Suprapubic skin (tissue), 4 donors: ENCODE data around the gene AGTPBP1.

ENCODE experiments used
- EP300 ChIP-seq: sonication (generic); formaldehyde crosslinking; IDR thresholded peaks from one replicate; pipeline ENCODE4 v1.6.1; 2017; ENCODE audit warnings: antibody characterized with exemption
- POLR2A ChIP-seq, 2 donors: fragments of 450-650 bp; IDR thresholded peaks; one replicate each; pipeline ENCODE4 v1.6.1; 2017; ENCODE audit warnings: antibody characterized with exemption in 2 of 2, mild to moderate bottlenecking in 2 of 2, moderate library complexity in 2 of 2
- POLR2AphosphoS5 ChIP-seq, 3 donors: sonication (generic); formaldehyde crosslinking; IDR thresholded peaks; one replicate each; pipeline ENCODE4 v1.6.1; 2017; ENCODE audit warnings: antibody characterized with exemption in 3 of 3
- TF ChIP-seq, protein P1 (sequence below), 2 donors: fragments of 200-600 bp in 1 of 2; fragments of 450-650 bp in 1 of 2; sonication (generic) in 1 of 2; IDR thresholded peaks; one replicate each; pipeline ENCODE4 v1.5.1; 2016 to 2019; ENCODE audit warnings: antibody characterized with exemption in 2 of 2, mild to moderate bottlenecking in 1 of 2, moderate library complexity in 1 of 2

DNA sequence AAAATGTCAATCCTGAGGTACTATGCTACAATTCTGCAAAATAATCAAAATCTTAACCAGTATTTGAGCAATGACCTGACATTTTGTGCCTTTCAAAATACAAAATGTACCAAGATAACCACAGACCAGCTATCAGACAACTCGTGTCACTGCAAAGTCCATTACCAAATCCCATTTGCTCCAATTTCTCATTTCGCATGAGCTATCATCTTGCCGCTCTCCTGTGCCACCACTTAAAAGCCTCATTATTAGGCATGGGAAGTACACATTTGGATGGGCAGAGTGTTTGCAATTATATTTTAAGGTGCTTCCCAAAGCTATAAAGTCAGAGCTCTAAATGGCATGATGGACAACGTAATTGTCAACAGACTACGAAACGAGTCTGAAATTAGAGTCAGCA lies 205.2 kb downstream of the AGTPBP1 start:
- TF ChIP-seq POLR2A (IDR thresholded peaks at IDR 0.05) (no peak), POLR2AphosphoS5 (IDR thresholded peaks at IDR 0.05) (no peak), EP300 (no peak)
- TF ChIP-seq, protein P1, sequence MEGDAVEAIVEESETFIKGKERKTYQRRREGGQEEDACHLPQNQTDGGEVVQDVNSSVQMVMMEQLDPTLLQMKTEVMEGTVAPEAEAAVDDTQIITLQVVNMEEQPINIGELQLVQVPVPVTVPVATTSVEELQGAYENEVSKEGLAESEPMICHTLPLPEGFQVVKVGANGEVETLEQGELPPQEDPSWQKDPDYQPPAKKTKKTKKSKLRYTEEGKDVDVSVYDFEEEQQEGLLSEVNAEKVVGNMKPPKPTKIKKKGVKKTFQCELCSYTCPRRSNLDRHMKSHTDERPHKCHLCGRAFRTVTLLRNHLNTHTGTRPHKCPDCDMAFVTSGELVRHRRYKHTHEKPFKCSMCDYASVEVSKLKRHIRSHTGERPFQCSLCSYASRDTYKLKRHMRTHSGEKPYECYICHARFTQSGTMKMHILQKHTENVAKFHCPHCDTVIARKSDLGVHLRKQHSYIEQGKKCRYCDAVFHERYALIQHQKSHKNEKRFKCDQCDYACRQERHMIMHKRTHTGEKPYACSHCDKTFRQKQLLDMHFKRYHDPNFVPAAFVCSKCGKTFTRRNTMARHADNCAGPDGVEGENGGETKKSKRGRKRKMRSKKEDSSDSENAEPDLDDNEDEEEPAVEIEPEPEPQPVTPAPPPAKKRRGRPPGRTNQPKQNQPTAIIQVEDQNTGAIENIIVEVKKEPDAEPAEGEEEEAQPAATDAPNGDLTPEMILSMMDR (IDR thresholded peaks at IDR 0.05), result no peak
